ENCODE data around the gene HSD11B1L. TPM values are rescaled to one million over a fixed set of nuclear protein-coding genes. Genes with fewer than 3 reads are reported as not detected.

HSD11B1L gene
- total RNA-seq, 1 donor from 2014 or later: 116 TPM

- peaks cover 0 to 14% of the 10 kb centered on the region in 2 donors for H3K36me3 ChIP-seq
- no peak for DNase-seq (ENCODE audit: low spot score in 2 of 2)
- no peak for TF ChIP-seq CTCF (IDR thresholded peaks at IDR 0.05)
- H3K4me1 ChIP-seq: peaks cover 3 to 7% of the 10 kb centered on the region in 2 donors
- no peaks in the 10 kb centered on the region for H3K9me3 ChIP-seq
- intact Hi-C loops (cut with DNase I): no loop called here
- H3K27me3 ChIP-seq: no peaks in the 10 kb centered on the region
- no peak overlapping the region for H3K4me3 ChIP-seq
- H3K27ac ChIP-seq: no peak overlapping the region
Observed at GRCh38 chr19:5674714-5675113, 6.1 kb upstream of the HSD11B1L start.

- TF ChIP-seq CTCF (IDR thresholded peaks at IDR 0.05): no peak
- intact Hi-C loops (cut with DNase I): no loop called here
- H3K4me1 ChIP-seq: peaks cover 6 to 9% of the 10 kb centered on the region in 2 donors
Observed at GRCh38 chr19:5676105-5676771, 4.6 kb upstream of the HSD11B1L start.

GRCh38 chr19:5676772-5677105 is 4.1 kb upstream of the HSD11B1L start:
- Histone ChIP-seq H3K27ac (no peak overlapping the region), H3K9me3 (no peaks in the 10 kb centered on the region), H3K27me3 (no peaks in the 10 kb centered on the region), H3K4me3 (no peak overlapping the region), H3K36me3 (peaks cover 0 to 9% of the 10 kb centered on the region in 2 donors), H3K4me1 (peaks cover 6 to 9% of the 10 kb centered on the region in 2 donors)
- intact Hi-C loops (cut with DNase I): no loop called here
- no peak for DNase-seq (ENCODE audit: low spot score in 2 of 2)
- no peak for TF ChIP-seq CTCF (IDR thresholded peaks at IDR 0.05)

More at GRCh38 chr19:5676105-5676771, 4.6 kb upstream of the HSD11B1L start:
- DNase-seq (ENCODE audit: low spot score in 2 of 2): no peak
- H3K27me3 ChIP-seq: no peaks in the 10 kb centered on the region
- peaks cover 0 to 12% of the 10 kb centered on the region in 2 donors for H3K36me3 ChIP-seq
- no peaks in the 10 kb centered on the region for H3K9me3 ChIP-seq
- H3K27ac ChIP-seq: no peak overlapping the region
- no peak overlapping the region for H3K4me3 ChIP-seq

GRCh38 chr19:5677136-5677535 is 3.7 kb upstream of the HSD11B1L start:
- no peak overlapping the region for H3K27ac ChIP-seq
- DNase-seq (ENCODE audit: low spot score in 2 of 2): no peak
- H3K9me3 ChIP-seq: no peaks in the 10 kb centered on the region
- H3K4me1 ChIP-seq: peaks cover 6 to 9% of the 10 kb centered on the region in 2 donors
- no peak for TF ChIP-seq CTCF (IDR thresholded peaks at IDR 0.05)
- intact Hi-C loops (cut with DNase I): no loop called here
- H3K4me3 ChIP-seq: no peak overlapping the region
- H3K36me3 ChIP-seq: peaks cover 0 to 7% of the 10 kb centered on the region in 2 donors
- no peaks in the 10 kb centered on the region for H3K27me3 ChIP-seq

- intact Hi-C loops (cut with DNase I): no loop called here
- Histone ChIP-seq H3K4me3 (no peak overlapping the region), H3K36me3 (peaks cover 0 to 7% of the 10 kb centered on the region in 2 donors), H3K9me3 (no peaks in the 10 kb centered on the region), H3K4me1 (peaks cover 6 to 9% of the 10 kb centered on the region in 2 donors), H3K27ac (no peak overlapping the region), H3K27me3 (no peaks in the 10 kb centered on the region)
- TF ChIP-seq CTCF (IDR thresholded peaks at IDR 0.05): no peak
- DNase-seq (ENCODE audit: low spot score in 2 of 2): no peak
Observed at GRCh38 chr19:5677580-5677979, 3.2 kb upstream of the HSD11B1L start.
